Measurements from ENCODE around the gene GPX5.
"Not testable (repeated sequence)": the region's sequence is repeated elsewhere in the genome, so short reads cannot be mapped to it uniquely, and the experiment has no call there.

The GPX5 gene

DNA sequence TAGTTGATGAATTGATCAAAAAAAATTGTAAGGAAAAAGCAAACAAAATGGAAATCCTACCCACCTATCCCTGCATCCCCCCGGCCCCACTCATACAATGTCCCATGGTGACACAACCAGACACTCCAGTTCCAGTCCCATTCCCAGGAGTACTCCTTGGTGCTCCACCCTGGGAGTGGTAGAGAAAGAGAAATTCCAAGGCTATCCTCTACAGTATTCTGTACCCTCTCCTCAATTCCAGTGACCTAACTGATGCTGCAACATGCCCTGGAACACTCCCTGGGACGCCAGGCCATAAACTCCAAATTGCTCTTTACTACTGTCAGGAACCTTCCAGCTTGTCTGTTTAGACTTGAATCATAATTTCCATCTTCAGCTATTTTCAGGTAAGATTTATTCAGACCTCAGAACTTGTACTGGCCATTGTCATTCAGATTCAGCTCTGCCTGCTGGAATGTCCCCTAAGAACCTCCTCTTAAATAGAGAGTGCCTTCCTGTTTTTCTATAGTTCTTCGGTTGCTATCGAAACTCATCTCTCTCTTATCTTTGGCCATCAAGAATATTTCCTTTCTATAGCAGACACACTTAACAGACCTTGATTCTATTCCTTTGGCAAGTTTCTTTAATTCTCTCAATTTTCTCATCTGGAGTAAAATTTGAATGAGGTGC lies 18.7 kb upstream of the GPX5 start:
- H3K4me1 Mint-ChIP-seq, result peaks cover 5% of the 10 kb centered on the region
- H3K27me3 Mint-ChIP-seq (ENCODE audit: low read depth, poor library complexity), result peaks cover 13% of the 10 kb centered on the region
- no peak overlapping the region for H3K4me3 Mint-ChIP-seq
- no peak for DNase-seq
- peak overlapping the region; percentile 82 for H3K27ac Mint-ChIP-seq
- H3K36me3 Mint-ChIP-seq (ENCODE audit: low read depth), result peaks cover 4% of the 10 kb centered on the region
- TF ChIP-seq, protein P1, sequence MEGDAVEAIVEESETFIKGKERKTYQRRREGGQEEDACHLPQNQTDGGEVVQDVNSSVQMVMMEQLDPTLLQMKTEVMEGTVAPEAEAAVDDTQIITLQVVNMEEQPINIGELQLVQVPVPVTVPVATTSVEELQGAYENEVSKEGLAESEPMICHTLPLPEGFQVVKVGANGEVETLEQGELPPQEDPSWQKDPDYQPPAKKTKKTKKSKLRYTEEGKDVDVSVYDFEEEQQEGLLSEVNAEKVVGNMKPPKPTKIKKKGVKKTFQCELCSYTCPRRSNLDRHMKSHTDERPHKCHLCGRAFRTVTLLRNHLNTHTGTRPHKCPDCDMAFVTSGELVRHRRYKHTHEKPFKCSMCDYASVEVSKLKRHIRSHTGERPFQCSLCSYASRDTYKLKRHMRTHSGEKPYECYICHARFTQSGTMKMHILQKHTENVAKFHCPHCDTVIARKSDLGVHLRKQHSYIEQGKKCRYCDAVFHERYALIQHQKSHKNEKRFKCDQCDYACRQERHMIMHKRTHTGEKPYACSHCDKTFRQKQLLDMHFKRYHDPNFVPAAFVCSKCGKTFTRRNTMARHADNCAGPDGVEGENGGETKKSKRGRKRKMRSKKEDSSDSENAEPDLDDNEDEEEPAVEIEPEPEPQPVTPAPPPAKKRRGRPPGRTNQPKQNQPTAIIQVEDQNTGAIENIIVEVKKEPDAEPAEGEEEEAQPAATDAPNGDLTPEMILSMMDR (IDR thresholded peaks at IDR 0.05), result no peak
- H3K9me3 Mint-ChIP-seq, result peaks cover 9% of the 10 kb centered on the region

DNA sequence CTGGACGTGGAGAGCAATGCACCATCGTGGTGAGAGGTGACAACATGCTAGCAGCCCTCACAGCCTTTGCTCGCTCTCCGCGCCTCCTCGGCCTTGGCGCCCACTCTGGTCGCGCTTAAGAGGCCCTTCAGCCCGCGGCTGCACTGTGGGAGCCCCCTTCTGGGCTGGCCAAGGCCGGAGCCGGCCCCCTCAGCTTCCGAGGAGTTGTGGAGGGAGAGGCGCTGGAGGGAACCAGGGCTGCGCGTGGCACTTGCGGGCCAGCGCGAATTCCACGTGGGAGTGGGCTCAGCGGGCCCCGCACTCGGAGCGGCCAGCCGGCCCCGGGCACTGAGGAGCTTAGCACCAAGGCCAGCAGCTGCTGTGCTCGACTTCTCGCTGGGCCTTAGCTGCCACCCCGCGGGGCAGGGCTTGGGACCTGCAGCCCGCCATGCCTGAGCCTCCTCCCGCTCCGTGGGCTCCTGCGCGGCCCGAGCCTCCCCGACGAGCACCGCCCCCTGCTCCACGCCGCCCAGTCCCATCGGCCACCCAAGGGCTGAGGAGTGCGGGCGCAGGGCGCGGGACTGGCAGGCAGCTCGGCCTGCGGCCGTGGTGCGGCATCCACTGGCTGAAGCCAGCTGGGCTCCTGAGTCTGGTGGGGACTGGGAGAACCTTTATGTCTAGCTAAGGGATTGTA lies 13.9 kb upstream of the GPX5 start:
- DNase-seq, result no peak
- Mint-ChIP-seq H3K36me3 (ENCODE audit: low read depth) (no peaks in the 10 kb centered on the region), H3K4me3 (no peak overlapping the region), H3K27ac (no peak overlapping the region), H3K4me1 (peaks cover 18% of the 10 kb centered on the region), H3K27me3 (ENCODE audit: low read depth, poor library complexity) (peaks cover 25% of the 10 kb centered on the region), H3K9me3 (peaks cover 3% of the 10 kb centered on the region)
- TF ChIP-seq, protein P1 (IDR thresholded peaks at IDR 0.05), result no peak

DNA sequence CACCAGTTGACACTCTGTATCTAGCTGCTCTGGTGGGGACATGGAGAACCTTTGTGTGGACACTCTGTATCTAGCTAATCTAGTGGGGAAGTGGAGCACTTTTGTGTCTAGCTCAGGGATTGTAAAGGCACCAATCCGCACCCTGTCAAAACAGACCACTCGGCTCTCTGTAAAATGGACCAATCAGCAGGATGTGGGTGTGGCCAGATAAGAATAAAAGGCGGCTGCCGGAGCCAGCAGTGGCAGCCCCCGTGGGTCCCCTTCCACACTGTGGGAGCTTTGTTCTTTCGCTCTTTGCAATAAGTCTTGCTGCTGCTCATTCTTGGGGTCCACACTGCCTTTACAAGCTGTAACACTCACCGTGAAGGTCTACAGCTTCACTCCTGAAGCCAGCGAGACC lies 13.3 kb upstream of the GPX5 start:
- not testable (repeated sequence) for DNase-seq; H3K4me3 Mint-ChIP-seq; H3K9me3 Mint-ChIP-seq; H3K27ac Mint-ChIP-seq; H3K36me3 Mint-ChIP-seq (ENCODE audit: low read depth)
- peaks cover 26% of the 10 kb centered on the region for H3K27me3 Mint-ChIP-seq (ENCODE audit: low read depth, poor library complexity)
- H3K4me1 Mint-ChIP-seq, result peaks cover 14% of the 10 kb centered on the region

DNA sequence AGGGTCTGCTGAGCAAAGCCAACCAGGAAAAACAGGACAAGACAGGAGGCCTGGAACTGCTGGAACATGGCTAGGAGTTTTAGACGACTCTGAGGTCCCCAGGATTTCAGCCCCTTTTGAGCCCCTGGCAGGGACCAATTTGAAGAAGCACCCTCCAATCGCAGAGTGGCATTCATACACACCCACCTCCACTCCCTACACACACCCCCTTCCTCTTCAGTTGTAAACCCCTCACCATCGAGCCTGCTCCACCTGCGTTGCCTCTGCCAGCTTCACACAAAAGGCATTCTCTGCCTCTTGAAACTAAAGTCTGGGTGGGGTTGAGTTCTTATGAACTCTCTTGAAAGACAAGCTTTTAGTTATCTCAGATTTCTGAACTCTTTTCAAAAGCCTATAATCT lies 10.0 kb upstream of the GPX5 start, which contains the start of gene GPX6:
Gene GPX6 (minus strand): TSS at position 118 of the 400 bp plus-strand sequence. CDS start 50 bp downstream, at position 68.
- Mint-ChIP-seq H3K36me3 (ENCODE audit: low read depth) (no peaks in the 10 kb centered on the region), H3K4me1 (peaks cover 14% of the 10 kb centered on the region), H3K27ac (peak within 1 kb of the TSS; percentile 20), H3K27me3 (ENCODE audit: low read depth, poor library complexity) (peaks cover 44% of the 10 kb centered on the region), H3K9me3 (peaks cover 3% of the 10 kb centered on the region), H3K4me3 (no peak within 1 kb of the TSS)
- DNase-seq, result no peak
- TF ChIP-seq, protein P1 (IDR thresholded peaks at IDR 0.05), result no peak

DNA sequence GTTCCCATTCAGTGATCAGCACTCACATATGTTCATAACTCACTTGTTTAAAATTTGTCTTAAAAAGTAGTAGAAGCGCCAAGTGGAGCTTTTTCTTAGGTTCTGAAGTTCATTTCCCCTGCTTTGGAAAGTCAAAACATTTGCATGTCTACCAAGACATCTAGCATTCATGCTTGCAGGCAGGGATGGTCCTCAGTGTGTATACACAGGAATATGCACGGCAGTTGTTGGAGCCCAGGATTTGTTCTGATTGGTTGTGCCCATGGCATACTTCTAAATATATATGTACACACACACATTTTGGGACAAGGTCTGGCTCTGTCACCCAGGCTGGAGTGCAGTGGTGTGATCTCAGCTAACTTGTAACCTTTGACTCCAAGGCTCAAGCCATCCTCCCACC lies 7.7 kb upstream of the GPX5 start:
- H3K36me3 Mint-ChIP-seq (ENCODE audit: low read depth), result no peaks in the 10 kb centered on the region
- no peak overlapping the region for H3K27ac Mint-ChIP-seq
- TF ChIP-seq, protein P1 (IDR thresholded peaks at IDR 0.05), result no peak
- H3K9me3 Mint-ChIP-seq, result no peaks in the 10 kb centered on the region
- H3K4me3 Mint-ChIP-seq, result no peak overlapping the region
- H3K27me3 Mint-ChIP-seq (ENCODE audit: low read depth, poor library complexity), result peaks cover 41% of the 10 kb centered on the region
- H3K4me1 Mint-ChIP-seq, result peaks cover 22% of the 10 kb centered on the region
- no peak for DNase-seq

DNA sequence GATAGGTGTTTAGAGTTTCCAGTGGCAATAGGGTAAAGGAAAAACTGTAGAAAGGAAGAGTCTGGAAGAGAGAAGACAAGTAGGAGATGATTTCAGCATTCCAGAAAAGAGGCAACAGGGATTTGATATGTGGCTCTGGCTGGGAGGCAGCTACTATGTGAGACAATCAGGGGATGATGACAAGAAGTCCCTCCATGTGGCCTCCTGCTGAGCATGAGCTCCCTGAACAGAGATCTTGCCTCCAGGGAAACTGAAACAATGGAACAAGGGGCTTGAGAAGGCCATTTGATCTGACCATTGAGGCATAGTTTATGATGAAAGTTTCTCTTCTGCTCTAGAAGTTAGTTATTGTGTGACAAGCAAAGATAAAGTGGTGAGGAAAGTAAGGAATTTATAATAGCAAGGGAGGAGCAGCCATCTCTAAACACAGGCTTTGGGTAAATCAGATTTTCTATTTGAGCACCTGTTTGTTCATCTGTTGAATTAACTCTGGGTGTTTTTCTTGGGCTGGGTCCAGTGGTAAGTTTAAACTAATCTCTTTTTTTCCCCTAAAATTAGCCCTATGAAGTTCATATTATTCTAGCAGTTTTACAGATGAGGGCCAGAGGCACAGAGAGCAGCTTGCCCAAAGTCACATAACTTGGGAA lies 3.0 kb upstream of the GPX5 start:
- peaks cover 17% of the 10 kb centered on the region for H3K4me1 Mint-ChIP-seq
- H3K36me3 Mint-ChIP-seq (ENCODE audit: low read depth), result no peaks in the 10 kb centered on the region
- DNase-seq, result no peak
- H3K27ac Mint-ChIP-seq, result no peak overlapping the region
- no peak overlapping the region for H3K4me3 Mint-ChIP-seq
- peaks cover 32% of the 10 kb centered on the region for H3K27me3 Mint-ChIP-seq (ENCODE audit: low read depth, poor library complexity)
- TF ChIP-seq, protein P1 (IDR thresholded peaks at IDR 0.05), result no peak
- no peaks in the 10 kb centered on the region for H3K9me3 Mint-ChIP-seq
